Vagina (tissue), 2 donors: ENCODE data around the gene RNPEPL1. TPM values are rescaled to one million over a fixed set of nuclear protein-coding genes. Genes with fewer than 3 reads are reported as not detected.

Source experiments
- DNase-seq, 2 donors: peaks; one replicate each; pipeline ENCODE4 v3.0.0-alpha.2; 2017; ENCODE audit errors: extremely low spot score in 2 of 2
- H3K27ac ChIP-seq: fragments of 200-600 bp; sonication (generic); one replicate; pipeline ENCODE4 v1.5.1; 2019
- H3K27me3 ChIP-seq: fragments of 200-600 bp; sonication (generic); one replicate; pipeline ENCODE4 v1.5.1; 2019
- H3K36me3 ChIP-seq, 2 donors: fragments of 200-600 bp; sonication (generic); one replicate each; pipeline ENCODE4 v1.5.1; 2017 to 2019
- H3K4me1 ChIP-seq: fragments of 200-600 bp; sonication (generic); one replicate; pipeline ENCODE4 v1.5.1; 2019
- H3K4me3 ChIP-seq, 2 donors: fragments of 200-600 bp; sonication (generic); 1 replicate in 1 of 2; 2 replicates in 1 of 2; pipeline ENCODE4 v1.5.1; 2016 to 2019
- H3K9me3 ChIP-seq: fragments of 200-600 bp; sonication (generic); one replicate; pipeline ENCODE4 v1.5.1; 2019
- CTCF ChIP-seq, 3 experiments: fragments of 450-650 bp in 2 of 3; fragments of 200-600 bp in 1 of 3; sonication (generic) in 1 of 3; IDR thresholded peaks; one replicate each; pipeline ENCODE4 v1.5.1; 2017 to 2019; ENCODE audit warnings: antibody characterized with exemption in 3 of 3, mild to moderate bottlenecking in 2 of 3, moderate library complexity in 2 of 3
- POLR2A ChIP-seq, 2 donors: fragments of 450-650 bp; IDR thresholded peaks; one replicate each; pipeline ENCODE4 v1.6.1; 2017; ENCODE audit warnings: antibody characterized with exemption in 2 of 2, mild to moderate bottlenecking in 2 of 2, moderate library complexity in 2 of 2
- POLR2AphosphoS5 ChIP-seq, 2 donors: sonication (generic); formaldehyde crosslinking; IDR thresholded peaks; one replicate each; pipeline ENCODE4 v1.9.0; 2017; ENCODE audit warnings: antibody characterized with exemption in 2 of 2, mild to moderate bottlenecking in 2 of 2, low read depth in 1 of 2; ENCODE audit not compliant: insufficient read depth in 1 of 2
- intact Hi-C: fragments of 100-400 bp; cut with DNase I; formaldehyde crosslinking; loops from one replicate; pipeline ENCODE4 v1.15.1; 2023
- total RNA-seq: library from RNA; depleted of rRNA; stranded (reverse); fragments of >200 nt; gene quantifications from one replicate; pipeline ENCODE4 v1.2.3, GENCODE V29; 2016

RNPEPL1 gene
- total RNA-seq, 1 donor from 2014 or later, result 65.1 TPM

DNA sequence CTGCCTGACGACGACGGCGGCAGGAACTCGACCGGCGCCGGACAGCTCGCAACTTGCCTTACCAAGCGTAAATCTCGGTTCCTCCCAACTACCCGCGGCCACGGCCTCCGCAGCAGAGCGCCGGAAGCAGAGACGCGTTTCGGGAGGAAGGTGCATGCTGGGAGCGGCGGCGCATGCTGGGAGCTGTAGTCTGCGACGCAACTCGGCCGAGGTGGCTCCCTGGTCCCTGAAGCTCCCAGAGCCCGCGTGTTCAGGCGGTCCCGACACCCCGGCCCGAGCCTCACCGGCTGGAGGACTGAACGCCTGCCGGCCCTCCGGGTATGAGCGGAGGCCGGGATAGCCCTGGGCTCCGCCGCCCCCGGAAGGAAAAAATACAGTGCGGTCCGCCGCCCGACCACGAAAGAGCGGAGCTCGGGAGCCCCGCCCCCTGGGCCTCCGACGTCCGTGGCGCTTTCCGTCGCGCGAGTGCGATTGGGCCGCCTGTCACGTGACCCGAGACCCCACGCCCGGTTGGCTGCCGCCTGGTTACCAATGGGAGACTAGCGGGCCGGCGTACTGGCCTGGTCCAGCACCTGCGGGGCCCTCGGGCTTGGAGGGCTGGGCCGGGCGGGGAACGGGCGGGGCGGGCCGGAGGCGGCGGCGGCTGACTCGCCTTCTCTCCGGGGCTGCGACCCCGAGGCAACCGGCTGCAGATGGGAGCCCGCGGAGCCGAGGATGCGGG is 18.1 kb downstream of the RNPEPL1 start, which contains the start of gene CAPN10:
Gene CAPN10 (plus strand): TSS at position 537 of the 721 bp plus-strand sequence. CDS start 178 bp downstream, at position 715.
- Histone ChIP-seq H3K27me3 (no peaks in the 10 kb centered on the region), H3K4me1 (peaks cover 43% of the 10 kb centered on the region), H3K27ac (peak within 1 kb of the TSS; percentile 90), H3K4me3 (peak within 1 kb of the TSS; percentile 77 to 96), H3K9me3 (no peaks in the 10 kb centered on the region), H3K36me3 (peaks cover 0 to 22% of the 10 kb centered on the region in 2 donors)
- intact Hi-C loops, result no loop called here
- peak in 1 of 2 donors; percentile 97 for DNase-seq
- peak; percentile 91 to 94 for TF ChIP-seq POLR2AphosphoS5 (IDR thresholded peaks at IDR 0.05; ENCODE audit: insufficient read depth in 1 of 2, low read depth in 1 of 2)
- no peak for TF ChIP-seq POLR2A (IDR thresholded peaks at IDR 0.05)
- TF ChIP-seq CTCF (IDR thresholded peaks at IDR 0.05), result peak in 1 of 3 experiments; percentile 10

- Histone ChIP-seq H3K4me3 (peak overlapping the region; percentile 77 to 96), H3K27me3 (no peaks in the 10 kb centered on the region), H3K4me1 (peaks cover 43% of the 10 kb centered on the region), H3K27ac (peak overlapping the region; percentile 90), H3K9me3 (no peaks in the 10 kb centered on the region), H3K36me3 (peaks cover 0 to 21% of the 10 kb centered on the region in 2 donors)
- DNase-seq, result no peak
- intact Hi-C loops, result no loop called here
- TF ChIP-seq CTCF (IDR thresholded peaks at IDR 0.05) (no peak), POLR2AphosphoS5 (IDR thresholded peaks at IDR 0.05; ENCODE audit: insufficient read depth in 1 of 2, low read depth in 1 of 2) (no peak), POLR2A (IDR thresholded peaks at IDR 0.05) (no peak)
Observed at GRCh38 chr2:240586919-240587800, 18.9 kb downstream of the RNPEPL1 start.

DNA sequence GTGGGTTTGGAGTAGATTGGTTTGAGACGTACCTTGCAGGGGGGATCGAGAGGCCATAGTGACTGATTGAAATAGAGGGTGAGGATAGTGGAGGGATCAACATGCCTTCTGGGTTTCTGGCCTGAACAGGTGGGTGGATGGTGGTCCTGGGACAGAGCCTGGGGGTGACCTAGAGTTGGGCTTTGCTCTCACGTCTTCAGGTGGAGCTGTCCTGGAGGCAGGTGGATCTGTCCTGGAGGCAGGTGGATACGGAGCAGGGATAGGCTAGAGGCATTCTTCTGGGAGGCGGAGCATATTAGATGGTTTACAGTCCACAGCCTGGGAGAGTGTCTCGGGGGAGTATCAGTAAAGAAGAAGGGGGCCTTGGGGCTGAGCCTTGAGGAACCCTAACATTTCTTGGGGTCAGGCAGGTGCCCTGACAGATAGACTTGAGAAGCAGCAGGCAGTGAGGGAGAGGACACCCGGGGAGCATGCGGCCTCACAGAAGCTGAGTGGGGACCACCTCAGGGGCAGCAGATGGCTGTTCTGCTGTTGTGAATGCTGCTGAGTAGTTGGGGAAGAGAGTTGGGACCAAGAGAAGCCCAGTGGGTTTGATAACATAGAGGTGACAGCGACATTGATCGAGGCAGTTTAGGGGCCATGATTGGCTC is 19.8 kb downstream of the RNPEPL1 start:
- Histone ChIP-seq H3K27me3 (no peaks in the 10 kb centered on the region), H3K27ac (no peak overlapping the region), H3K4me1 (peaks cover 43% of the 10 kb centered on the region), H3K4me3 (peak overlapping the region; percentile 77 to 96), H3K9me3 (no peaks in the 10 kb centered on the region), H3K36me3 (peaks cover 0 to 21% of the 10 kb centered on the region in 2 donors)
- no peak for TF ChIP-seq CTCF (IDR thresholded peaks at IDR 0.05)
- no peak for TF ChIP-seq POLR2A (IDR thresholded peaks at IDR 0.05)
- DNase-seq, result no peak
- intact Hi-C loops, result no loop called here

DNA sequence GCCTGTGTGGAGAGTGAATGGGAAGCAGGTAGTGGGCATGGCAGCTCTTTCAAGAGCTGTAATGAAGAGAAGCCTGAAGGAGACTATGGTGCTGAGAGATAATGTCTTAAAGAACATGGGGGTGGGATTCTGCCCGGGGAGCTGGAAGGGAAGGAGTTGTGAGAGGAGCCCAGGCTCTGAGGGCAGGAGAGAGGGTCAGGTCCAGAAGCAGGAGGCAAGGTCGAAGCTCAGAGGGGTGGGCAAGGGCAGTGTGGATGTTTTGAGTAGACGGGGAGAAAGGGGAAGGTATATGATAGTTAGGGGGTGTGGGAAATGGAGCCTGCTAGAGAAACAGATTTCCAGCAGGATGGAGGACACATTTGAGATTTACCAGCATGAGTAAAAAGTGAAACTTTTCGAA is 20.4 kb downstream of the RNPEPL1 start:
- Histone ChIP-seq H3K27me3 (no peaks in the 10 kb centered on the region), H3K4me1 (peaks cover 43% of the 10 kb centered on the region), H3K9me3 (no peaks in the 10 kb centered on the region), H3K4me3 (no peak overlapping the region), H3K27ac (no peak overlapping the region), H3K36me3 (peaks cover 0 to 21% of the 10 kb centered on the region in 2 donors)
- intact Hi-C loops, result no loop called here
- TF ChIP-seq CTCF (IDR thresholded peaks at IDR 0.05), result no peak
- no peak for TF ChIP-seq POLR2AphosphoS5 (IDR thresholded peaks at IDR 0.05; ENCODE audit: insufficient read depth in 1 of 2, low read depth in 1 of 2)
- no peak for TF ChIP-seq POLR2A (IDR thresholded peaks at IDR 0.05)
- DNase-seq, result no peak
